PC-9 (cell line): Measurements from ENCODE around the gene CBX4. TPM values are rescaled to one million over a fixed set of nuclear protein-coding genes. Genes with fewer than 3 reads are reported as not detected.

Experiments used
- BruUV-seq: library from RNA; stranded (reverse); fragments of 400-500 nt; replicated peaks from 2 replicates; lab custom pipeline; 2021; lab: Mats Ljungman, UMichigan
- CTCF ChIA-PET: fragments of 300-600 bp; sonication (Branson Sonifier 250); formaldehyde crosslinking; loops from one replicate; lab custom pipeline; 2022; ENCODE audit warnings: antibody characterized with exemption; lab: Charles Lee
- POLR2A ChIA-PET: fragments of 300-600 bp; sonication (Branson Sonifier 250); formaldehyde crosslinking; loops from one replicate; lab custom pipeline; 2022; ENCODE audit warnings: antibody characterized with exemption; ENCODE audit not compliant: unreplicated experiment; lab: Charles Lee
- DNase-seq, 2 experiments: peaks; one replicate each; pipeline versions ENCODE4 v3.0.0 to v3.0.0-alpha.2; 2015 to 2022; ENCODE audit warnings: mixed read lengths in 1 of 2
- H2AFZ ChIP-seq: fragments of 200-600 bp; sonication (generic); 2 replicates; pipeline ENCODE4 v1.8.1; 2017; ENCODE audit warnings: antibody characterized with exemption
- H3F3A ChIP-seq: fragments of 200-600 bp; sonication (generic); 2 replicates; pipeline ENCODE4 v1.8.1; 2017; ENCODE audit warnings: antibody characterized with exemption, mild to moderate bottlenecking, low read depth; ENCODE audit not compliant: insufficient read depth
- H3K27ac ChIP-seq: fragments of 200-600 bp; sonication (generic); 2 replicates; pipeline ENCODE4 v1.6.1; 2016; ENCODE audit warnings: mixed run types
- H3K27me3 ChIP-seq: fragments of 200-600 bp; sonication (generic); 2 replicates; pipeline ENCODE4 v1.6.1; 2016; ENCODE audit warnings: low read depth, mixed run types; ENCODE audit not compliant: insufficient read depth
- H3K36me3 ChIP-seq: fragments of 200-600 bp; sonication (generic); 2 replicates; pipeline ENCODE4 v1.6.1; 2016; ENCODE audit warnings: low read depth, mixed run types
- H3K4me1 ChIP-seq: fragments of 200-600 bp; sonication (generic); replicated peaks from 2 replicates; pipeline ENCODE4 v1.6.1; 2016; ENCODE audit warnings: mixed run types; ENCODE audit not compliant: insufficient read depth
- H3K4me2 ChIP-seq: fragments of 200-600 bp; sonication (generic); 2 replicates; pipeline ENCODE4 v1.6.1; 2017; ENCODE audit warnings: mixed run types
- H3K4me3 ChIP-seq: fragments of 200-600 bp; sonication (generic); 2 replicates; pipeline ENCODE4 v1.6.1; 2016; ENCODE audit warnings: mixed run types
- H3K79me2 ChIP-seq: fragments of 200-600 bp; sonication (generic); 2 replicates; pipeline ENCODE4 v1.6.1; 2017; ENCODE audit warnings: low read depth, mixed run types
- H3K9me2 ChIP-seq: fragments of 200-600 bp; sonication (generic); 2 replicates; pipeline ENCODE4 v1.8.1; 2017; ENCODE audit warnings: mild to moderate bottlenecking; ENCODE audit not compliant: insufficient read depth
- H3K9me3 ChIP-seq: fragments of 200-600 bp; sonication (generic); 2 replicates; pipeline ENCODE4 v1.8.1; 2016; ENCODE audit warnings: low read depth; ENCODE audit not compliant: insufficient read depth
- H4K20me1 ChIP-seq: fragments of 200-600 bp; sonication (generic); 2 replicates; pipeline ENCODE4 v1.8.1; 2017; ENCODE audit not compliant: insufficient read depth
- CTCF ChIP-seq: fragments of 200-600 bp; sonication (generic); conservative IDR thresholded peaks from 2 replicates; pipeline ENCODE4 v1.6.1; 2017; ENCODE audit warnings: mixed run types, antibody characterized with exemption, mild to moderate bottlenecking, moderate library complexity
- EZH2 ChIP-seq: fragments of 200-600 bp; sonication (generic); IDR thresholded peaks from 2 replicates; pipeline ENCODE4 v1.8.0; 2017; ENCODE audit warnings: antibody characterized with exemption, low read depth
- intact Hi-C: fragments of 100-400 bp; cut with micrococcal nuclease; formaldehyde crosslinking; loops from one replicate; pipeline ENCODE4 v1.10.0; 2022; ENCODE audit not compliant: unreplicated experiment
- total RNA-seq: library from RNA; stranded (reverse); gene quantifications from 2 replicates; pipeline ENCODE4 v1.2.3, GENCODE V29; 2021

Gene CBX4
- total RNA-seq, 1 experiment from 2014 or later = 32.0 TPM

DNA sequence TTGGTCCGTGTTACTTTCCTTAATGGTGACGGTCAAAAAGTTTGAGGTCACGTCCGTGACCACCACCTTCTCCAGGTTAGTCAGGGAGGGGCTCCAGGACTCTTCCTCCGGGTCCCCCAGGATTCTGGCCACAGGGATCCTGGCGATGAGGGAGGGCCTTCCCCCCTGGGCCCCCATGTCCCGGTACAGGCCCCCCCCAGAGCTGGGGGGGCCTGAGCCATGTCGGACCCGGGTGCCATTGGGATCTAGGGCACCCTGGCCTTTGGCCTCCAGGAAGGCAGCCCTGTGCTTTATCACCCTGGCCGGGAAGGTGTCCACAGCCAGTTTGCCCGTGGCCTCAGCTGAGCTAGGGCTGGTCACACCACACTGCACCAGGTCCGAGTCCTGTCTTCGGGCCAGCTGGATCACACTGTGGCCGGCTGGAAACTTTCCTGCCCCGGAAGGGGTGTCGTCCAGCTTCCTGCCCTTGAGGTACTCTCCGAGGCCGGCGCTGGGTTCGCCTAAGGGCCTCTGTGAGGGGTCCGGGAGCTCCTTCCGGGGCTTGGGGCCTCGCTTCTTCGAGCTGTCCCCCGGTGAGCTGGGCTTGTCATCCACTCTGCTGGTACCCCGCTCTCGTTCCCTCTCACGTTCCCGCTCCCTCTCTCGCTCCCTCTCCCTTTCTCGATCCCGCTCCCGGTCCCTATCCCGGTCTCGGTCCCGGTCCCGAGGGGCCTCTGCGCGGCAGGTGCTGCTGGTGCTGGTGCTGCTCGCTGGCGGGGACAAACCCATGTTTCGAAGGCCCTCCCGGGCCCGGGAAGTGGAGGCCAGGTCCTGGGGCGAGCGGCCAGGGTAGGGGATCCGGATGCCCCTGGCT, 44.4 kb downstream of the CBX4 start:
- intact Hi-C loops = no loop called here

GRCh38 chr17:79793924-79794304, 45.3 kb downstream of the CBX4 start:
- CTCF ChIA-PET = interaction anchor here (0.7 kb wide), 1 partner anchor 123 kb away, joined by 3 read pairs; no protein-coding TSS in a partner anchor
- Histone ChIP-seq H3K27ac (no peak overlapping the region), H3K4me2 (no peak overlapping the region), H3K79me2 (peaks cover 8% of the 10 kb centered on the region; the same call in 1 of the 2 replicates), H3K4me3 (no peak overlapping the region), H2AFZ (no peak overlapping the region), H3K9me2 (no peaks in the 10 kb centered on the region), H3K9me3 (no peaks in the 10 kb centered on the region), H3K27me3 (no peaks in the 10 kb centered on the region; the same call in 1 of the 2 replicates), H4K20me1 (no peaks in the 10 kb centered on the region), H3F3A (0 out of 2 replicates have a peak, but pooled peaks cover under 1% of the 10 kb centered on the region), H3K4me1 (peaks cover 6% of the 10 kb centered on the region; the same call in 1 of the 2 replicates), H3K36me3 (no peaks in the 10 kb centered on the region)
- DNase-seq = no peak
- TF ChIP-seq CTCF (no peak), EZH2 (no peak)
- intact Hi-C loops = no loop called here
- BruUV-seq = no TSS peak
- POLR2A ChIA-PET = no interaction called here

More for the DNA sequence above, 44.4 kb downstream of the CBX4 start:
- Histone ChIP-seq H3K9me2 (no peaks in the 10 kb centered on the region), H3F3A (no peaks in the 10 kb centered on the region), H3K27me3 (peaks cover 8% of the 10 kb centered on the region; the same call in 1 of the 2 replicates), H3K4me3 (no peak overlapping the region), H3K79me2 (peaks cover 8% of the 10 kb centered on the region; the same call in 1 of the 2 replicates), H3K36me3 (no peaks in the 10 kb centered on the region), H2AFZ (no peak overlapping the region), H3K27ac (no peak overlapping the region), H3K4me2 (no peak overlapping the region), H3K9me3 (no peaks in the 10 kb centered on the region), H3K4me1 (peaks cover 6% of the 10 kb centered on the region; the same call in 1 of the 2 replicates), H4K20me1 (no peaks in the 10 kb centered on the region)
- TF ChIP-seq CTCF (no peak), EZH2 (no peak)
- POLR2A ChIA-PET = no interaction called here
- no peak for DNase-seq
- no TSS peak for BruUV-seq
- CTCF ChIA-PET = interaction anchor here (0.6 to 1.1 kb wide), 2 partner anchors 18 to 236 kb away, joined by 3 to 21 read pairs; no protein-coding TSS in a partner anchor

DNA sequence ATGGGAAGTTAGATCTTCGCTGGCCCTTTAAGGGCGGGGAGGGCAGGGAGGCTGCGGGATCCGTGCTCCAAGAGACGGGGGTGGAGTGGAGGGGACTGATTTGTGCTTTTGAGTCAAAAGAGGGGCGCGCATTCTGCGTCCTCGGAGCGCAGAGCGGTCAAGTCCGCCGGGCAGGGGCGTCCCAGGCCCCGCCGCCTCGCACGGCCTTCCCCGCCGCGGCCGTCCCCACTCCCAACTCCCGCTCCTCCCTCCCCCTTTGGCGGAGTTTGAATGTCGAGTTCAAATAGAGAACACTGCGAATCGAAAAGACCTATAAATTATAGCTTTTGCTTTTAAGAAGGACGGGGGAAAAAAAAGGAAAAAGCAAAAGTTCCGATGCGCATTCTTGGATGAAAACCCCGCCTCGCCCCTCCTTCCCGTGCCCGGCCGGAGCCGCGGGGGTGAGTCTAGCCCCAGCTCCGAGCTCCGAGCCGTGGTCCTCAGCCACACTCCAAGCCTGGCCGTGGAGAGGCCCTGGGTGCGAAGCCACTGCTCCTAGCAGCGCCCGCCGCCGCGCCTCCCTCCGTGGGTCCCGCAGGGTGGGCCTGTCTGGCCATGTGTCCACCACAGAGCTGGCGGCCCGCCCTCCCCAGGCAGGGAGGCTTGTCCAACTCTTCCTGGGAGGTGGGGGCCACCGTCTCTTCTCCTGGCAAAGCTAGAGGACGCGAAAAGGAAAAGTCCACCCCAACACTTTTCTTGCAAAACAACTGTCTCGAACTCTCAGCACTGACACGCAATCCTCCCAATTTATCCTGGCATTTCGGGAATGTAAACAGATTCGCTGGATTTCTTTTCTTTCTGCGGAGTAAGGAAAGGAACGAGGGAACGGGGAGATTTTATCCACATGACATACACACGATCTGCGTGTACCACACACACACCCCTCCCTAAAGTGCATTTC, 46.0 kb downstream of the CBX4 start:
- no peak for DNase-seq
- ChIA-PET CTCF (interaction anchor here (0.5 to 0.7 kb wide), 2 partner anchors 124 to 248 kb away, joined by 3 to 6 read pairs; no protein-coding TSS in a partner anchor), POLR2A (interaction anchor here (0.6 kb wide), 1 partner anchor 148 kb away, joined by 12 read pairs; no protein-coding TSS in a partner anchor)
- Histone ChIP-seq H3K4me3 (no peak overlapping the region), H2AFZ (no peak overlapping the region), H3K79me2 (peaks cover 8% of the 10 kb centered on the region; the same call in 1 of the 2 replicates), H3F3A (peaks cover 7% of the 10 kb centered on the region; the same call in 1 of the 2 replicates), H3K4me2 (no peak overlapping the region), H3K27me3 (no peaks in the 10 kb centered on the region), H3K36me3 (no peaks in the 10 kb centered on the region), H3K4me1 (peaks cover 6% of the 10 kb centered on the region; the same call in 1 of the 2 replicates), H3K9me2 (no peaks in the 10 kb centered on the region), H3K27ac (no peak overlapping the region), H3K9me3 (no peaks in the 10 kb centered on the region), H4K20me1 (no peaks in the 10 kb centered on the region)
- intact Hi-C loops = no loop called here
- TF ChIP-seq CTCF (no peak), EZH2 (no peak)
- BruUV-seq = no TSS peak
